SU-DHL-6 (cell line): ENCODE data around the gene TNIK.

ENCODE experiments used
- EZH2phosphoT487 ChIP-seq: fragments of 200-600 bp; sonication (generic), shearing (Covaris generic); conservative IDR thresholded peaks from 2 replicates; pipeline ENCODE4 v1.6.1; 2018; ENCODE audit warnings: mild to moderate bottlenecking, antibody characterized with exemption, low read length, moderate library complexity, mixed read lengths
- TF ChIP-seq, protein P1 (sequence below): fragments of 200-600 bp; sonication (generic); IDR thresholded peaks from one replicate; pipeline ENCODE4 v1.5.1; 2017; ENCODE audit warnings: antibody characterized with exemption, mild to moderate bottlenecking, low read length, moderate library complexity; ENCODE audit not compliant: insufficient read depth, poor library complexity, severe bottlenecking

DNA sequence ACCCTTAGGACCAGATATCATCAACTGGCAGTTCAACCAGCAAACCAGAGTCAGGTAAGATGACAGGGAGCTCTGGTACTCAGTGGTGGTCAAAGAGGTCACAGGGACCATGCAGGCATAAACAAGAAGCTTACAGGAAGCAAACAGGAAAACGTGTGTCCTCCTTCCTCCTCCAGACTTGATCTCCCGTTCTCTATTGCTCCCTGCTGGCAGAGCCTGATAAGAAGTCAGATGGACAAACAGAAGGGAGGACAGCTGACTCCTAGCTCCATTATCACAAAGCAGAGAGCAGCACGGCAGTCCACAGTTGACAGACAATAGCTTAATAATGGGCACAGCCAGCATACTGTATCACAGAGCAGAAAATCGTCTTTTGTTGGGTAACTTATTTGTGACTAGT, 277.2 kb downstream of the TNIK start:
- TF ChIP-seq, protein P1, sequence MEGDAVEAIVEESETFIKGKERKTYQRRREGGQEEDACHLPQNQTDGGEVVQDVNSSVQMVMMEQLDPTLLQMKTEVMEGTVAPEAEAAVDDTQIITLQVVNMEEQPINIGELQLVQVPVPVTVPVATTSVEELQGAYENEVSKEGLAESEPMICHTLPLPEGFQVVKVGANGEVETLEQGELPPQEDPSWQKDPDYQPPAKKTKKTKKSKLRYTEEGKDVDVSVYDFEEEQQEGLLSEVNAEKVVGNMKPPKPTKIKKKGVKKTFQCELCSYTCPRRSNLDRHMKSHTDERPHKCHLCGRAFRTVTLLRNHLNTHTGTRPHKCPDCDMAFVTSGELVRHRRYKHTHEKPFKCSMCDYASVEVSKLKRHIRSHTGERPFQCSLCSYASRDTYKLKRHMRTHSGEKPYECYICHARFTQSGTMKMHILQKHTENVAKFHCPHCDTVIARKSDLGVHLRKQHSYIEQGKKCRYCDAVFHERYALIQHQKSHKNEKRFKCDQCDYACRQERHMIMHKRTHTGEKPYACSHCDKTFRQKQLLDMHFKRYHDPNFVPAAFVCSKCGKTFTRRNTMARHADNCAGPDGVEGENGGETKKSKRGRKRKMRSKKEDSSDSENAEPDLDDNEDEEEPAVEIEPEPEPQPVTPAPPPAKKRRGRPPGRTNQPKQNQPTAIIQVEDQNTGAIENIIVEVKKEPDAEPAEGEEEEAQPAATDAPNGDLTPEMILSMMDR, result no peak
- no peak for TF ChIP-seq EZH2phosphoT487
